Measurements from ENCODE around the gene NTRK2.
A peak's percentile ranks its signal among the peaks of the same experiment; 100 is the strongest.
"Not testable (repeated sequence)": the region's sequence is repeated elsewhere in the genome, so short reads cannot be mapped to it uniquely, and the experiment has no call there.

Gene NTRK2

GRCh38 chr9:85036496-85036895 lies 367.0 kb downstream of the NTRK2 start:
- no peak for DNase-seq

GRCh38 chr9:85038061-85038460 lies 368.5 kb downstream of the NTRK2 start:
- no peak for DNase-seq

- peak; percentile 8 for DNase-seq
Observed at GRCh38 chr9:85038824-85039608, 369.5 kb downstream of the NTRK2 start.

- DNase-seq = no peak
Observed at GRCh38 chr9:85040146-85040545, 370.6 kb downstream of the NTRK2 start.

GRCh38 chr9:85040821-85041465 lies 371.4 kb downstream of the NTRK2 start:
- DNase-seq = no peak

GRCh38 chr9:85041466-85042137 lies 372.1 kb downstream of the NTRK2 start:
- DNase-seq = no peak

GRCh38 chr9:85042981-85043647 lies 373.6 kb downstream of the NTRK2 start:
- no peak for DNase-seq

- DNase-seq = no peak
Observed at GRCh38 chr9:85045271-85045670, 375.7 kb downstream of the NTRK2 start.

GRCh38 chr9:85046475-85046874 lies 376.9 kb downstream of the NTRK2 start:
- DNase-seq = no peak

- DNase-seq = no peak
Observed at GRCh38 chr9:85053206-85053786, 383.8 kb downstream of the NTRK2 start.

- no peak for DNase-seq
Observed at GRCh38 chr9:85054017-85054416, 384.5 kb downstream of the NTRK2 start.

- no peak for DNase-seq
Observed at GRCh38 chr9:85055506-85056202, 386.1 kb downstream of the NTRK2 start.

- DNase-seq = no peak
Observed at GRCh38 chr9:85056203-85056572, 386.7 kb downstream of the NTRK2 start.

- DNase-seq = no peak
Observed at GRCh38 chr9:85061969-85062368, 392.4 kb downstream of the NTRK2 start.

GRCh38 chr9:85062385-85063022 lies 393.0 kb downstream of the NTRK2 start:
- no peak for DNase-seq

GRCh38 chr9:85064811-85065371 lies 395.4 kb downstream of the NTRK2 start:
- DNase-seq = no peak

- DNase-seq = no peak
Observed at GRCh38 chr9:85067792-85068191, 398.3 kb downstream of the NTRK2 start.

GRCh38 chr9:85069421-85069820 lies 399.9 kb downstream of the NTRK2 start:
- not testable (repeated sequence) for DNase-seq

Measured in fibroblast of skin of scalp (primary cell).